ENCODE data around the gene MAGED2.
"Not testable (repeated sequence)": the region's sequence is repeated elsewhere in the genome, so short reads cannot be mapped to it uniquely, and the experiment has no call there.

MAGED2 gene, protein sequence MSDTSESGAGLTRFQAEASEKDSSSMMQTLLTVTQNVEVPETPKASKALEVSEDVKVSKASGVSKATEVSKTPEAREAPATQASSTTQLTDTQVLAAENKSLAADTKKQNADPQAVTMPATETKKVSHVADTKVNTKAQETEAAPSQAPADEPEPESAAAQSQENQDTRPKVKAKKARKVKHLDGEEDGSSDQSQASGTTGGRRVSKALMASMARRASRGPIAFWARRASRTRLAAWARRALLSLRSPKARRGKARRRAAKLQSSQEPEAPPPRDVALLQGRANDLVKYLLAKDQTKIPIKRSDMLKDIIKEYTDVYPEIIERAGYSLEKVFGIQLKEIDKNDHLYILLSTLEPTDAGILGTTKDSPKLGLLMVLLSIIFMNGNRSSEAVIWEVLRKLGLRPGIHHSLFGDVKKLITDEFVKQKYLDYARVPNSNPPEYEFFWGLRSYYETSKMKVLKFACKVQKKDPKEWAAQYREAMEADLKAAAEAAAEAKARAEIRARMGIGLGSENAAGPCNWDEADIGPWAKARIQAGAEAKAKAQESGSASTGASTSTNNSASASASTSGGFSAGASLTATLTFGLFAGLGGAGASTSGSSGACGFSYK

DNA sequence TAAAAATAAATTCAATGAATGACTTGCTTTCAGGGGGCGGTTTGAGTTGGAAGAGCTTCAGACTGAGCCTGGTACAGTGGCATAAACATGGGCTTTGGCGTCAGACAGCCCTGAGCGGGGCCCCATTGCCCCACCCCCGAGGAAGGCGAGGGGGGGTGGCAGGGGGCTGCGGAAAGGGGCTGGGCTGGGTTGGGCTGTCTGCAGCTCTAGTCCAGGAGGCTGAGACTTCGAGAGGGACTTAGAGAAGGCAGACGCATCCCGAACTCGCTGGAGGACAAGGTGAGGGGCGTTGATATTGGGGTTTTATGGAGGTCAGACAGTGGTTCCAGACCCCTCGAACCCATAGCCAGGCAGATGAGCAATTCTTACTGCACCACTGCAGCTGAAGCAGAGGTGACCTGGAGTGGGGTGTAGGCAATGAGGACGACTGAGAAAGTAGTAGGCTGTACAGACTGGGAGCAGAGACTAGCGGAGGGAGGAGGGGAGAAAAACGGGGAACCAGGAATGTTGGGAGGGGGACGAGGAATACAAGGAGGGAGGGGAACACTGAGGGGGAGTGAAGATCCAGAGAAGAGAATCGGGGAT lies at the start of gene MAGED2:
Gene MAGED2 (plus strand): TSS at position 222 of the 585 bp plus-strand sequence. CDS start 1,587 bp downstream, outside the sequence.
- peak in 1 of 2 experiments; percentile 14 for DNase-seq (ENCODE audit: low read depth in 2 of 2)

DNA sequence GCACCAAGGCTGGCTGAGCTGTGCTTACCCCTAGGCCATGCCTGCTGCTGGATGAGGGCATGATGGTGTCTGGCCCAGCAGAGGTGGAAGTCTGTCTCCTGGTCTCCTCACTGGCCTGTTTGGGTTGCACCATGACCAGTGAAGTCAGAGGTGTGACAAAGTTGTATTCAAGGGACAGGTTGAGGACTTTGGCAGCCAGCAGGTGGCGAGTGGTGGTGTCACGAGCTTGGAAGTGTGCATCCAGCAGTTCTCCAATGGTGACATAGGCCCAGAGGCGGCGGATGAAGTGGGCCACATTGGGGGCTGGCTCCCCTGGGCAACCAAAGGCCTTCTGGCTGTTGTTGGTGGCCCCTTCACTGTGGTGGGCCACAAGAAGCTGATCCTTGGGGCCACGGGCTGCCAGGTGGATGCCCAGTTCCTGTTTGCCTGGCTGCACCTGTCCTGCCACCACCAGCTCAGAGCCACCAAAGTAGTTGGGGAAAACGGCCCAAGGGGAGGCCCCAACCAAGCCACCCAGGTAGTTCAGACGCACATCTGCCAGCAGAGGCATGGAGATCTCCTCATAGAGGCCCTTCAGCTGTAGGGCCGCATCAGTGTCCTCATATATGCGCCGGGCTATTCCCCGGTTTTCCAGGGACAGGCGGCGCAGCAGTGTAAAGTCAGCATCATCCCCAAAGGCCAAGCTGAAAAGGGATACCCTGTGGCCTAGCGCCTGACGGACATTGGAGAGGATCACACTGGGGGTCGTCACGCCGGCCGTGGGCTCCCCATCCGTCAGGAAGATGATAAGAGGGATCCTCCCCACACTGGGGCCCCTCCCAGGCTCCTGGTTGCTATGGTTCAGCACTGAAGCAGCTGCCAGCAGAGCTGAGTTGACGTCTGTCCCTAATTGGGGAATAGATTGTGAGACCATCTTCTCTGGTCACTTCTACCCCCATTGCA lies 49.2 kb upstream of the MAGED2 start:
- DNase-seq (ENCODE audit: low read depth in 2 of 2) = no peak

DNA sequence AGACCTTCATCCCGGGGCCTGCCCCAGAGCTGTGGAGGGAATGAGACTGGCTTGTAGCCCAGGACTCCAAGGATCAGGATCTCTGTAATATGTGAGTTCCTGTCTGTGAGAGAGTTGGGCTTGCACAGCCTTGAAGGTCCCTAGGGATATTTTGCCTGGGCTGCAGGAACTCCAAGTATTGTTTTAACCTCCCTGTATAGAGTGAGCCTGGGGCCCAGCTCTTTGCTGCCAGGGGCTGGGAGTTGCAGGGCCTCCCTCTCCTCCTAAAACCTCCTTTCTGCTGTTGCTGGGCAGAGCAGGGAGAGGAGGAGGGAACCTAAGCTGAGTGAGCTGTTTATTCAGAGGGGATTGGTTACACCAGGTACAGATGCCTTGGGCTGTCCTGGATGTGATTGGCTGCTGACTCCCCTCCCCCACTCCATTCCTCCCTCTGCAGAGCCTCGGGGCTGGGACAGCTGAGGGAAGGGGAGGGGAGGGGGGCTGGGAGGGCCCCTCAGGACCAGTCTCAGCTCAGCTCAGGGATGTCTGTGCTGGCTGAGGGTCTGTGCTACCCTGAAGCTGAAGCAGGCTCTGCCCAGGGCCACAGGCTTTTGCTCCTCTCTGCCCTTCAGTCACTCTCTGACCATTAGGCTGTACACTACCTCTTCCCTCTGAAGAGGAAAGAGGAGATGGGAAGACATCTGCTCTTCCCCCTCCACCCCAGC lies 33.0 kb upstream of the MAGED2 start:
- DNase-seq (ENCODE audit: low read depth in 2 of 2) = peak in 1 of 2 experiments; percentile 27

DNA sequence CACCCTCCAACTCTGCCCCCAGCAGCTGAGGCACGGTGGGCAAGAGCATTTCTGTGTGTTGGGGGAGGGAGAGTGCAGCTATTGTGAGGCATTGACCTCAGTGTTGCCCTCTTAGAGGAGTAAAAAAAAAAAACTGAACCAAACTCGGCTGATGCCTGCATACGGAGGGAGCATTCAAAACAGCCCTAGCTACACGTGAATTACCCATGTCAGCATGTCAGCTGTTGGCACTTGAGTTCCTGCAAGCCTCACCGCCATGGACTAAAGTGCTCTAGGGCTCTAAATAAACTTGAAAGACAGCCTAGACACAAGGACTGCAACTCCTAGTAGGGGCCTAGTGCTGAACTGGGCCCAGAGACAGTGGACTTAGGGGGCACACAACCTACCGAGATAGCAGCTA lies 31.5 kb upstream of the MAGED2 start:
- DNase-seq (ENCODE audit: low read depth in 2 of 2) = no peak

DNA sequence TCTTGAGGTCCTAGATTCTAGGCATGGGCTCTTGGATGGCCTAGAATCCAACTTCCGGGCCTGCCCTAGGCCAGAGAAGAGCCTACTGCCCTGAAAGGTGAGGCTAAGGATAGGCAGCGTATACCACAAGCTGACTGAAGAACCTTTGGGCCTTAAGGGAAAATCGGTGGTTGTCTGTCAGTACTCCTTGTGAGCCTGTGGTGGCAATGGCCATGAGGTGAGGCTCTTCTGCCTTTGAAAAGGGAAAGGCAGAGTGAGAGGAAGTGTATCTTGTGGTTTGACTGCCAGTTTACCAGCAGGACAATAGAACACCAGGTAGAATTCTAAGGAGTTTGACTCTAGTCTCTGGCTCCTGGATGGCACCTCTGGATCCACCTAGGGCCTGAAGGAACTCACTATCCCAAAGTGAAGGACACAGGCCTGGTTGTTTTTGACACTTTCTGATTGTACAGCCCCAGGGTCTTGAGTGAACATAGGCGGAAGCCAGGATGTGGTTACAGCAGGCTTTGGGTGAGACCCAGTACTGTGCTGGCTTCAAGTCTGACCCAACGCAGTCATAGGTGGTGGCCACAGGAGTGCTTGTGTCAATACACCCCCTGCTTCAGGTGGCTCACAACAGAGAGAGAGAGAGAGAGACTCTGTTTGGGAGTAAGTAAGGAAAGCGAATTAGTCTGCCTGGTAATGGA lies 30.4 kb upstream of the MAGED2 start:
- DNase-seq (ENCODE audit: low read depth in 2 of 2) = no peak

DNA sequence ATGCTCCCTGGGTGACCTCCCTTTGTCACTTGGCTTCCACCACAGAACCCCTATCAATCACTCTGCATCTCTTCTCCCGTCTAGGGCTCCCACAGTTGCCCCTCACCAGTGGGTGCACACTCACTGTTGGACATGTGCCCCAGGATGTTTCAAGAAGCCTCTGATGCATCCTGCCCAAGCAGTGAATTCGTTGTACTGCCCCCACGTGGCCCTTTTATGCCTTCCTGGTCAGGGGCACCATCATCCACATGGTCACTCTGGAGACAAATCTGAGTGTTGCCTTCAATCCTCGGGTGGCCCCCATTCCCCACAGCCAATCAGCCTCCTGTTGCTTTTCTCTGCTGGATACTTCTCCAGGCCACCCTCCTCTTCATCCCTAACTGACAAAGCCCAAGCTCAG lies 21.6 kb upstream of the MAGED2 start:
- DNase-seq (ENCODE audit: low read depth in 2 of 2) = no peak

DNA sequence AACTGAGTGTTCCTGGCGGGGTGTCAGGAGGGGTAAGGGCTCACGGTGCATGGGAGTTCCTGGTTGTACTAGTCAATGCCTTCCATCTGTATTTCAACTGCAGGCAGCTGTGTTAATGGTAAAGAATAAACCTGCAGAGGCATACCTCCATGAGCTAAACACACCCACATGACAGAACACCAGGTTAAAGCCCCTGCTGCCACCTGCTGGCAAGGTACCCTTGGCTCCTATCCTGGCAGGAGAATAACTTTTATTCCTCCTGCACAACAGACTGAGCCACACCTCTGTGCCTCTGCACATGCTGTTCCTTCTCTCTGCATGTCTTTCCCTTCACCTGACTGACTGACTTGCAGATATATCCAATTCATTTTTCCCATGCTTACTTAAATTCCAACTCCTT lies 20.6 kb upstream of the MAGED2 start:
- DNase-seq (ENCODE audit: low read depth in 2 of 2) = no peak

DNA sequence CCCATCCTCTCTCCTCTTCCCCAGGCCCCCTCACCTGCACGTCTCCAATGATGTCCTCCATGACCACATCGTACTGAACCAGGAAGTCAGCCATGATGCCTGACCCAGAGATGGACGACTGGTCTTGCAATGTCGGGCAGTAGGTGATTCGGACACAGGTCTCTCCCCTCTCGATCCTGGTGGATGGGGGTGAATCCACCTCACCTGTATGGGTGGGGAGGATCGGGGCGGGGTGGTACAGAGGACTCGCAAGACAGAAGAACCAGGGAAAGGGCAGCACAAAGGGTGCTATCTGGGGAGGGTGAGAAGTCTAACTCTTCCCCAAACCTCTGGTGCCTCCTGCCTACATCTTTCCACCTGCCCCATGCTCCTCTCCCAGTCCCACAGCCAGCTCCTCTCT lies 19.1 kb upstream of the MAGED2 start:
- no peak for DNase-seq (ENCODE audit: low read depth in 2 of 2)

DNA sequence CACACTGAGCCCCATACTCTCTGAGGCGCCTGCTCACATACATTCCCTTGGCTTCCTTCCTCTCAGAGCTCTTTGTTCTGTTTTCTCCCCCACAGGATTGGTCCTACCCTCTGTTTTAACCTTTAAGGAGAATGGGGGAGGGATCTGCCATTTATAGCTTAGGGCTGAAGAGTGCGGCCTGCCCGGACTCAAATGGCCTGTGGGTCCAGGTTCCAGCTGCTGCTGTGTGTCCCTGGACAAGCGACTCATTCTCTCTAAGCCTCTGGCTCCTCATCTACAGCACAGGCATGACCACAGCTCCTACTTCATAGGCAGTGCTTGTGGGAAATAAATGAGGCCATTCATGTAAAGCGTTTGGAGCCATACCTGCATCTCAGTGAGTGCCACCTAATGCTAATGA lies 18.1 kb upstream of the MAGED2 start:
- DNase-seq (ENCODE audit: low read depth in 2 of 2) = not testable (repeated sequence)

DNA sequence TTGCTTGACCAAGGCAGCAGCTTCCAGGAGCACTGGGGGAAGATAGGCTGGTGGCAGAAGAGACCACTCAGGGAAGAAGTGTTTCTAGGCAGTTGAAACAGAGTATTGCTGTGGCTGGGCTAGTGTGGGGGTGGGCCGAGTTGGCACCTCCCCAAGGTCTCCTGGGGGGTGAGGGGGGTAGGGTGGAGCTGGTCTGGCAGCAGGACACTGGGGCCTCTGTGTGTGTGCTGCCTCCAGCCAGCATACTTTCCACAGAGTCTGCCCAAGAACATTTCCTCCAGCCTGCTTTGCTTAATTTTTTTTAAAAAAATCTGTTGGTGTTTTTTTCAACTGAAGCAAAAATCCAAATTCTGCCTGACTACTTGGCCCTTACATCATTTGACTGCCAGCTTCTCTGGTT lies 13.5 kb upstream of the MAGED2 start:
- DNase-seq (ENCODE audit: low read depth in 2 of 2) = no peak

DNA sequence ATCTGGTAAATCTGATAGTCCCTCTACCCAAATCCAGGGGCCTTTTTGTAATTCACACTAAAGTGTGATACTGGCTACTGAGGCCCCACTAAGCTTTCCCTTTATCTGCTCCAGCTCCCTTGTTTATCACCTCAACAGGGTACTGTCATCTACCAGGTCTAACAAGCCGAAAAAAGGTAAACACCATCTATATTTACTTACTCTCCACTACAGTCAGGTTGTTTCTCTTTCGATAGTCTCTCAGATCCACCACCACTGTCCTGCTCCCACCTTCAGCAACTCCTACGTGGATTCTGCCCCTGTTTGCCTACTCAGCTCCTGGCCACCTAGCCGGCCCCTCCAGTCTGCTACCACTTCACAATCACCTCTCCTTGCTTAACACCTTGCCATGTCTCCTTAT lies 12.8 kb upstream of the MAGED2 start:
- DNase-seq (ENCODE audit: low read depth in 2 of 2) = no peak

DNA sequence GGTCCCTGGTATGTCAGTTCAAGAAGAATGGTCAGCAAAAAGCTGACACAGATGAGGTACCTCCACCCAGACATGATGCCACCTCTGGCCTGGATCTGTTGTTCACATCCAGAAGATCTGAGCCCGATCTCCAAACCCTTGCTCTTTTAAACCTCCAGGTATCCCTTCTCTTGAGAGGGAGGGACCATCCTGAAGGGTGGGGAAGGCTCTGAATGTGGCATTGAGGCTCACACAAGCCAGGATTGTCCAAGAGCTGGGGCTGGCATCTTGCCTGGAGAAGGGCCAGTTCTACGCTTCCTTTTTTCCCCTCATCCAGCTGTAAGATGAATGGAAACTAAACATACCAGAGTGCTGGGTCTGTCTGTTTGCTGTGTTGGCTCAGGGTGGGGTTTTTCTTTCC lies 9.4 kb upstream of the MAGED2 start, which contains the start of gene ITIH6:
Gene ITIH6 (minus strand): TSS at position 119 of the 400 bp plus-strand sequence. CDS start 45 bp downstream, at position 74.
- DNase-seq (ENCODE audit: low read depth in 2 of 2) = no peak

DNA sequence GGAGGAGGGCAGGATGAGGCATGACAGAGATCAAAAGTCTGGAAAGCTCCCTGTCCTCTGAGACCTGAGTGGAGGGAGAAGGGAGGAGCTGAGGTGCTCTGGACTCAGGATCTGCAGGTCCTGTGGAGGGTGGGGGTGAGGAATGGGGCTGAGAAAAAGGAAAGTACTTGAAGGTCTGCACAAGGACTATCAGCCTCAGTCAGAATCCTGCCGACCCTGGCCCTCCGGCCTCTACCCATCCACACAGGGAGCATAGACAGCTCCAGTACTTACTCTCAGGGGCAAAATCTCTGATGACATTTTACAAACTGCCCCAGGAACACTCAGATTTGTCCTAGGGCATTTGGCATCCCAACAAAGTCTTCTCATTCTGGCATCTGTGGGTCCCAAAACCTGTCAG lies 8.5 kb upstream of the MAGED2 start:
- no peak for DNase-seq (ENCODE audit: low read depth in 2 of 2)

DNA sequence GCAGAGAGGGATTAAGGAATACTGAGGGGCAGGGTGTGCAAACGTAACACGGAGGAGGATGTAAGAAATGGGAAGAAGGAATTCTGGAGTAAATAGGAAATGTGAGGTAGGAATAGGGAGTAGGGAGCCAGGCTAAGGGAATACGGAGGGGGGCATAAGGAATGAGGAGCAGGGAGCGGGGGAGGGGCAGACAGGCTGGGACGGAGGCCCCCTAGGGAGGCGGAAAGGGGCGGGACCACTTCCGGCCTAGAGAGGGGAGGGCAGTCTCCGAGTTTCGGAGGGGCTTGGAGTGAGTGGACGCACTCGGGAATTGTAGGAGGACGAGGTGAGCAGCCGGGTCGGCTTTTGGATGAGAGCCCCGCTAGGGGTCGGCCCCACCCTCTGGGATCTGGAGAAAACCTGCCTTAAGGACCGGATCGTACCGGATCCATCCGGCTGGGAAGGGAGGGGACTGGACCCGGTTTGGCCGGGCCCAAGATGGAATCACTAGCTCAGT lies 612 bp downstream of the MAGED2 start:
- DNase-seq (ENCODE audit: low read depth in 2 of 2) = peak; percentile 45 to 52

DNA sequence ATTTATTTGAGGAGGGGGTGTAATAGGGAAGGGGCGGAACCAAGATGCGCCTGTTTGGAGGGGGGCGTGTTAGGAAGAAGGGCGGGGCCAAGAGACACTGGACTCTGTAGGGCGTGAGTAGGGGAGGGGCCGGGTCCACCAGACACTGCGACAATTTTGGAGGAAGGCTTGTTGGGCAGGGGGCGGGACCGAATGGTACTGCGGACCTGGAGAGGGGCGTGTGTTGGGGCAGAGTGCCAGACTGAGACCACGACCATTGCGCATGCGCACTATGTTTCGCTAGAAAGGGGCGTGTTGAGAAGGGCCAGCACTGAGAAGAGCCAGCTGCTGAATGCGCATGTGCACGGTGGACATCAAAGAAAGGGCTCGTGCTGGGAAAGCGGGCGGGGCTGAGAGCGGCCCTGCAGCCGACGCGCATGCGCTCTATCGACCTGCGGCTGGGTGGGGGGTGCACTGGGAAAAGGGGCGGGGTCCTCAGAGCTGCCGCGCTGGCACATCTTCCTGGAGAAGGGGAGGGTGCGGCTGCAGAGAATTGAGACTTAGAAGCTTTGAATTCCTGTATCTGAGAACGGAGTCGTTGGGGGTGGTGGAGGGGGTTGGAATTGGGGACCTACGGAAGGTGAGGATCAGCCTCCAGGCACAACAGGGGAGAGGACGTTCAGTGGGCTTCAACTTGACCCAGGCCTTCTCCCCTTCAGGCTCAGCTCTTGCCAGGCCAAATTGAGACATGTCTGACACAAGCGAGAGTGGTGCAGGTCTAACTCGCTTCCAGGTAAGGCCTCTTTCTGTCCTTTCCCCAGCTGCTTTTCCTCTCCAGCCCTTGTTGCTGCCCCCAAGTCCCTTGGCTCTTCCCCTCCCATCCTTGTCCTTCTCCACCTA lies 1.3 kb downstream of the MAGED2 start:
- DNase-seq (ENCODE audit: low read depth in 2 of 2) = peak; percentile 93 to 94

DNA sequence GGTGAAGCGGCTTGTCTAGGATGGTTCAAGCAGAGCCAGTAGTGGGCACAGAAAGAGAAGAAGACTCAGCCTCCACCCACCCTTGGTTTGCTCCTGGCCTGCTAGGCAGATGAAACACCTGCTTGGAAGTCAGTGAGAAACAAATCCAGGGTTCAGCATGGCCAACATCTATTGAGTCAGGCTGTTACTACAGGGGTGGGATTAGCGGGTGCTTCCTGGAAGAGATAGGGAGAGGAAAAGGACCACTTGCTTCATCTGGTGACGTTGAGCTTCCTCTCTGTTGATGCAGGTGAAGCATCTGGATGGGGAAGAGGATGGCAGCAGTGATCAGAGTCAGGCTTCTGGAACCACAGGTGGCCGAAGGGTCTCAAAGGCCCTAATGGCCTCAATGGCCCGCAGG lies 3.0 kb downstream of the MAGED2 start:
- no peak for DNase-seq (ENCODE audit: low read depth in 2 of 2)

DNA sequence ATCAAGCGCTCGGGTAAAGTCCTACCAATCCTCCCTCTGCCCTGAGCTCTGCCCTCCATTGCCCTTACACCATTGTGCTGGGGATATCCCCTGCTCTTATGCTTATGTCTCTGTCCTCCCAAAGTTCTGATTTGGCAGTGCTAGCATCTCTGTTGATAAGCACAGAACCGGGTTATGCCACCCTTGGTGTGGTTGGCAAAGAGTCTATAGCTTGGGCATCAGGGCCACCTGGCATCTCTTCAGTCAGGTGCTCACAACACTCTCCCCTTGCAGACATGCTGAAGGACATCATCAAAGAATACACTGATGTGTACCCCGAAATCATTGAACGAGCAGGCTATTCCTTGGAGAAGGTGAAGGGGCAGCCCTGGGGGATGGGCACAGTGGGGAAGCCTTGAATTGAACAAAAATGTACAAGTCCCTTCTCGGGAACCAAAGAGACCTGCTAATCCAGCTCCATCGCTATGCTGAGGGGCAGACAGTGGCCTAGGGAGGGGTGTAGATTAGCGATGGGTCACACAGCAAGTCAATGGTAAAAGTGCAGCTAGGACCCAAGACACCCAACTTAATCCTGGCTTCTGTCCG lies 3.8 kb downstream of the MAGED2 start:
- DNase-seq (ENCODE audit: low read depth in 2 of 2) = no peak

DNA sequence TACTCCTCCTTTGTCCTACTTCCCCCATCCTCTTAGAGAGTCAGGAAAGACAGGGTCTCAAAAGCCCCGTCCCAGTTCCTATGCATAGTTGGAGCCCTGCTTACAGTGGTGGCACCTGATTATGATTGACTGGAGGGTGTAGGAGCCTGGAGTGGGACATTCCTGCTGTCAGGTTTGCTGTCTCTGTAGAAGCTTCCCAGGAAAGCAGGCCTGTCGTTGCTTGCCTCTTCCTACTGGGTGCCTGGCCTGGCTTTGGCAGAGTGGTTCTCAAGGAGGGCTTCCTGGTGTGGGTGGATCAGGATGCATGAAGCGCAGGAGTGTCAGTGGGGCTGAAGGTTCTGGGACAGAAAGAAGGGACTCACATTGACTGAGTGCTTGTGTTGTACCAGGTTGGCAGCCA lies 4.8 kb downstream of the MAGED2 start:
- no peak for DNase-seq (ENCODE audit: low read depth in 2 of 2)

DNA sequence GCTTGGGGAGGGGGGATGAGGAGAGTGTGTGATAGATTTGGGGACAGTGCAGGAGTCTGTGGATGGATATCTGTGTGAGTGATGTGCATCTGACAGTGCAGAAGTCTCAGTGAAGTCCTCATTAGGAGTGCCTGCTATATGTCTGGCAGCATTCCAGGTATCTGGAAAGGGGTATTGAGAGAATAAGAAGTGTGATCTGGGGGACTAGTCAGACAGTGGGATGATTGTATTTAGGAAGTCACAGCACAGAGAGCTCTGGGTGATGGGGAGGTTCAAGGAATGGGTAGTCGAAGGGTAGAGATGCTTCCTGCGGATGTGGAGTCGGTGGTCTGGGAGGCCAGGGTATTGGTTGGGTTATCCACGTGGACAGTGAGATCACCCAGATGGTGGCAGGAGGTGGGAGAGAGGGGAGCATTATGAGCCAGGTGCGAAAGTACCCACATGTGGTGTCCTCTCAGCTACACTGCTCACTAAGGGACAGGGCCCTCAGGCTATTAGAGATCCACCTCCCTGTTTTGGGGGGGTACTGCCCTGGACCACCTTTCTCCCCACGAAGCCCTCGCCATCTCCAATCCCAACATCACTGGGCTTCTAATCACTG lies 9.8 kb downstream of the MAGED2 start:
- DNase-seq (ENCODE audit: low read depth in 2 of 2) = no peak
